K562 (cell line): Measurements from ENCODE around the gene LTBP2. TPM values are rescaled to one million over a fixed set of nuclear protein-coding genes. Genes with fewer than 3 reads are reported as not detected.

Experiments used
- ATAC-seq: fragments of 200-7000 bp; cut with Tn5 transposase; 3 replicates; pipeline ENCODE4 v1.9.1; 2020; ENCODE audit warnings: moderate library complexity
- BruUV-seq: library from RNA; stranded (reverse); fragments of 400-500 nt; replicated peaks from 2 replicates; lab custom pipeline; 2021; lab: Mats Ljungman, UMichigan
- CTCF ChIA-PET: fragments of 300-600 bp; formaldehyde crosslinking; extraction: SDS; loops from one replicate; lab custom pipeline; 2021; ENCODE audit warnings: low intra/inter-chr PET ratio; lab: Yijun Ruan, JAX
- POLR2A ChIA-PET: fragments of 300-600, 350-650 bp; sonication (Branson Sonifier 250); formaldehyde crosslinking; extraction: SDS; loops from one replicate; lab custom pipeline; 2021; ENCODE audit warnings: antibody characterized with exemption, inconsistent platforms; lab: Yijun Ruan, JAX
- DNase-seq, 4 experiments: peaks; one replicate each; pipeline versions ENCODE4 v3.0.0 to v3.0.0-alpha.2; 2011 to 2018; ENCODE audit warnings: low spot score in 3 of 4, mixed read lengths in 3 of 4; ENCODE audit errors: extremely low read depth in 1 of 4
- FAIRE-seq: peaks from 2 replicates; lab custom pipeline; 2011; peaks lifted over from hg19 to GRCh38; lab: Jason Lieb, UNC
- H2AFZ ChIP-seq: 2 replicates; pipeline ENCODE4 v1.6.0; 2011; ENCODE audit warnings: low read depth, low read length, control low read depth, inconsistent platforms
- H3K27ac ChIP-seq: fragments of 200-600 bp; 3 replicates; pipeline ENCODE4 v1.8.0; 2011; ENCODE audit warnings: low read depth, mild to moderate bottlenecking, control low read depth, inconsistent platforms, low read length, moderate library complexity, mixed read lengths; ENCODE audit errors: extremely low read depth
- H3K27me3 ChIP-seq, 2 experiments: fragments of 300-600 bp in 1 of 2; 2 replicates in 1 of 2; 3 replicates in 1 of 2; pipeline versions ENCODE4 v1.6.0 to v1.8.0; 2011; ENCODE audit warnings: inconsistent platforms in 2 of 2, low read length in 2 of 2, mild to moderate bottlenecking in 1 of 2, mixed read lengths in 1 of 2, moderate library complexity in 1 of 2; ENCODE audit not compliant: control insufficient read depth in 2 of 2, insufficient read depth in 2 of 2
- H3K36me3 ChIP-seq: fragments of 300-600 bp; 3 replicates; pipeline ENCODE4 v1.8.0; 2011; ENCODE audit warnings: mild to moderate bottlenecking, low read length, inconsistent platforms; ENCODE audit not compliant: control insufficient read depth, insufficient read depth
- H3K4me1 ChIP-seq, 2 experiments: fragments of 200-600 bp in 1 of 2; replicated peaks in 1 of 2; 2 replicates in 1 of 2; 3 replicates in 1 of 2; pipeline versions ENCODE4 v1.5.1 to v1.8.0; 2011; ENCODE audit warnings: inconsistent platforms in 2 of 2, low read length in 2 of 2, mild to moderate bottlenecking in 1 of 2, mixed read lengths in 1 of 2, moderate library complexity in 1 of 2; ENCODE audit not compliant: control insufficient read depth in 2 of 2, insufficient read depth in 2 of 2
- H3K4me2 ChIP-seq: 2 replicates; pipeline ENCODE4 v1.6.1; 2011; ENCODE audit warnings: low read length, control low read depth, inconsistent platforms, mixed read lengths; ENCODE audit not compliant: insufficient read depth
- H3K4me3 ChIP-seq: fragments of 200-600 bp; sonication (generic), shearing (Covaris generic); 2 replicates; pipeline ENCODE4 v1.5.1; 2016; ENCODE audit warnings: control low read depth, inconsistent platforms
- H3K79me2 ChIP-seq: fragments of 200-600 bp; 3 replicates; pipeline ENCODE4 v1.8.0; 2011; ENCODE audit warnings: low read length, inconsistent platforms; ENCODE audit not compliant: control insufficient read depth, insufficient read depth
- H3K9ac ChIP-seq, 2 experiments: 2 replicates each; pipeline versions ENCODE4 v1.6.0 to v1.6.1; 2011; ENCODE audit warnings: low read depth in 2 of 2, low read length in 2 of 2, control low read depth in 1 of 2, inconsistent platforms in 1 of 2, mild to moderate bottlenecking in 1 of 2, mixed read lengths in 1 of 2; ENCODE audit not compliant: insufficient read depth in 1 of 2
- H3K9me1 ChIP-seq: one replicate; pipeline ENCODE4 v1.6.0; 2011; ENCODE audit warnings: inconsistent platforms, mild to moderate bottlenecking, low read length, moderate library complexity; ENCODE audit not compliant: control insufficient read depth, insufficient read depth
- H3K9me3 ChIP-seq: replicated peaks from 2 replicates; pipeline ENCODE4 v1.5.1; 2011; ENCODE audit warnings: low read depth, low read length, inconsistent platforms; ENCODE audit not compliant: control insufficient read depth, insufficient read depth
- H4K20me1 ChIP-seq: replicated peaks from 2 replicates; pipeline ENCODE4 v1.6.1; 2011; ENCODE audit warnings: low read length, inconsistent platforms, mixed read lengths; ENCODE audit not compliant: control insufficient read depth, insufficient read depth
- ARID3A ChIP-seq: IDR thresholded peaks from 2 replicates; pipeline ENCODE4 v1.6.1; 2012; ENCODE audit warnings: low read depth, low read length, improper control_type of control experiment, borderline replicate concordance
- ATF6 ChIP-seq: sonication (generic); formaldehyde crosslinking; IDR thresholded peaks from 2 replicates; pipeline ENCODE4 v1.4.0; 2020; ENCODE audit warnings: mild to moderate bottlenecking, missing genetic modification reagents
- E4F1 ChIP-seq: fragments of 250-450 bp; sonication (Bioruptor Pico); IDR thresholded peaks from 2 replicates; pipeline ENCODE4 v1.5.0; 2021; ENCODE audit warnings: mild to moderate bottlenecking, borderline replicate concordance
- HMGXB4 ChIP-seq: sonication (generic); formaldehyde crosslinking; IDR thresholded peaks from 2 replicates; pipeline ENCODE4 v1.8.1; 2023; ENCODE audit warnings: mild to moderate bottlenecking, missing genetic modification reagents
- MTA1 ChIP-seq: fragments of 450-650 bp; IDR thresholded peaks from 2 replicates; pipeline ENCODE4 v1.6.1; 2017; ENCODE audit warnings: borderline replicate concordance
- RBM22 ChIP-seq: fragments of 200-400 bp; formaldehyde crosslinking; IDR thresholded peaks from 2 replicates; pipeline ENCODE4 v1.6.1; 2018; ENCODE audit warnings: low read length, low read depth; ENCODE audit not compliant: poor library complexity, severe bottlenecking
- SMARCC2 ChIP-seq: fragments of 450-650 bp; IDR thresholded peaks from 2 replicates; pipeline ENCODE4 v1.6.1; 2017; ENCODE audit warnings: antibody characterized with exemption, moderate library complexity, mild to moderate bottlenecking, low read depth
- SRSF7 ChIP-seq: fragments of 200-400 bp; formaldehyde crosslinking; optimal IDR thresholded peaks from 2 replicates; pipeline ENCODE3; 2017; ENCODE audit warnings: mild to moderate bottlenecking, low read depth, low read length
- TEAD2 ChIP-seq: fragments of 450-650 bp; IDR thresholded peaks from 2 replicates; pipeline ENCODE4 v1.6.1; 2016; ENCODE audit warnings: missing genetic modification characterization, control low read depth, missing compliant biosample characterization
- XRCC5 ChIP-seq: fragments of 200-400 bp; formaldehyde crosslinking; IDR thresholded peaks from 2 replicates; pipeline ENCODE4 v1.6.1; 2017; ENCODE audit warnings: low read depth, mild to moderate bottlenecking, low read length
- WGBS: fragments of 100-300 bp; shearing (Covaris generic); methylation state at CpG from one replicate; pipeline ENCODE4 v1.1.6; 2016; ENCODE audit warnings: low coverage, mixed read lengths; ENCODE audit not compliant: insufficient coverage; ENCODE audit errors: missing lambda C conversion rate; 5-methylcytosine and 5-hydroxymethylcytosine counted together
- in situ Hi-C: fragments of 300-500 bp; cut with MboI; formaldehyde crosslinking; loops from 4 replicates; pipeline ENCODE4 v1.15.0; 2018; ENCODE audit warnings: inconsistent platforms, mixed read lengths
- intact Hi-C: fragments of 100-400 bp; cut with micrococcal nuclease; formaldehyde crosslinking; loops from 2 replicates; pipeline ENCODE4 v1.14.2; 2022
- polyA plus RNA-seq, 8 experiments: library from polyadenylated mRNA; depleted of rRNA in 4 of 8; stranded (reverse) in 5 of 8; unstranded in 3 of 8; fragments of >200 nt; fragmentation: Nextera tagmentation in 2 of 8; fragmentation: Illumina TruSeq in 1 of 8; extraction: Ambion mirVana in 2 of 8; extraction: Trizol in 1 of 8; gene quantifications; 2 replicates each; pipeline versions ENCODE4 v1.2.1 to v1.2.3, GENCODE V29; 2011 to 2014; ENCODE audit warnings: inconsistent platforms in 1 of 8, missing spikeins in 1 of 8
- total RNA-seq, 7 experiments: library from RNA; depleted of rRNA in 6 of 7; stranded (reverse); fragments of >200 nt in 6 of 7; fragmentation: Illumina TruSeq in 2 of 7; extraction: Trizol in 2 of 7; gene quantifications; 2 replicates each; pipeline versions ENCODE4 v1.2.1 to v1.2.3, GENCODE V29; 2011 to 2021; ENCODE audit warnings: low replicate concordance in 1 of 7

The LTBP2 gene
- total and polyA plus RNA-seq, 9 of the 15 experiments (the other 6 are each of a cell fraction or from before 2014, with no cell fraction given): under 0.01 to 0.18 (median 0.03) TPM; not detected in 3

- no peak for TF ChIP-seq HMGXB4 (CRISPR knock-in tag)
Observed at GRCh38 chr14:74519316-74520074, 92.5 kb downstream of the LTBP2 start (continued).

- H3K4me1 ChIP-seq: peaks cover 3 to 5% of the 10 kb centered on the region in 2 experiments; a peak in 3 of 5 replicates
- H3K9me1 ChIP-seq: no peaks in the 10 kb centered on the region
- no peak overlapping the region for H3K4me2 ChIP-seq
- H3K27ac ChIP-seq: no peak overlapping the region
- ChIA-PET CTCF (no interaction called here), POLR2A (no interaction called here)
- no peak overlapping the region for H3K4me3 ChIP-seq
- no peak overlapping the region for H3K9ac ChIP-seq
- BruUV-seq: no TSS peak
- peaks cover 2 to 38% of the 10 kb centered on the region in 2 experiments; a peak in 4 of 5 replicates for H3K27me3 ChIP-seq
- 12% methylated on average over 5 of the region's 6 CpGs for WGBS
- DNase-seq: no peak
- no peaks in the 10 kb centered on the region for H3K9me3 ChIP-seq
- H3K79me2 ChIP-seq: no peaks in the 10 kb centered on the region
- no peak for FAIRE-seq
- ATAC-seq: no peak
- in situ Hi-C loops: no loop called here
- no peaks in the 10 kb centered on the region for H3K36me3 ChIP-seq
- intact Hi-C loops: no loop called here
- TF ChIP-seq ATF6 (CRISPR knock-in tag) (no peak), SMARCC2 (no peak), ARID3A (no peak), RBM22 (no peak), TEAD2 (tag) (no peak), E4F1 (CRISPR knock-in tag) (no peak), MTA1 (no peak), SRSF7 (no peak), XRCC5 (no peak)
- H2AFZ ChIP-seq: no peak overlapping the region
- H4K20me1 ChIP-seq: no peaks in the 10 kb centered on the region
Observed at GRCh38 chr14:74518221-74518620, 93.8 kb downstream of the LTBP2 start.
